Smooth muscle cell of the brain vasculature (primary cell): ENCODE measurements around the gene PNPLA4.

ENCODE experiments used
- DNase-seq: peaks from one replicate; pipeline ENCODE4 v3.0.0-alpha.2; 2012; ENCODE audit warnings: low read depth, low spot score

The PNPLA4 gene

DNA sequence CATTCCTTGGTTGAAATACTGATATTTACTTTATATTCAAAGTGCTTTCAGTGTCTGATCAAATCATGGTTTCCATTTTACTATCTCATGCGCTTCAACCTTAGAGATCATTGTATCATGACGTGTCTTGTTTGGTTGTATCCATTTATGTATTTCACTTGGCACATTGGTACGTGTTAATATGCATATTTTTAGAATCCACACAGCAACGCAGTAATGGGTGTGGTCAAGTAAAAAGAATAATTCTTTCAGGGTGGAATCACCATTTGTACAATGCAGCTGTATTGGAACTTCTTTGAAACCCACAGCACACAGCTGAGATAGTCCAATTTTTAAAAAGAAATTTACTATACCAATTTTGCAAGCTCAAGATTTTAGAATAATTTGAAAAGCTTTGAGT, 55.2 kb downstream of the PNPLA4 start:
- no peak for DNase-seq

DNA sequence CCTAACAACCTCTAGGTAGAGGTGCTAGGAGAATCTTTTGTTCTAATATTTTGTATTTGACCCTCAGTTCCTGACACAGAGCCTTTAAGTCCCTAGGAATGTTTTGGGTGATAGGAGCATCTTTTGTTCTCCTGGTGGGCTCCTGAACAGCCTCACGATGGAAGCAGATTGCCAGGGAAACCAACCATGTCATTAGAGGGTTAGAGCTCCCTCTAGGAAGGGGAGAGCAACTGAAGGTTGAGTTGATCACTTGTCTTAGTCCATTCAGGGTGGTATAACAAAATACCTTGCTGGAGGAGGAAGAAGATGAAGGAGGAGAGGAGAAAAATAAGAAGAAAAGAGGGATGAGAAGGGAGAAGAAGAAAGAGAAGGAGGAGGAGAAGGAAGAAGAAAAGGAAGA, 75.0 kb downstream of the PNPLA4 start:
- no peak for DNase-seq
